ENCODE data around the gene PPP2R1B.

DNA sequence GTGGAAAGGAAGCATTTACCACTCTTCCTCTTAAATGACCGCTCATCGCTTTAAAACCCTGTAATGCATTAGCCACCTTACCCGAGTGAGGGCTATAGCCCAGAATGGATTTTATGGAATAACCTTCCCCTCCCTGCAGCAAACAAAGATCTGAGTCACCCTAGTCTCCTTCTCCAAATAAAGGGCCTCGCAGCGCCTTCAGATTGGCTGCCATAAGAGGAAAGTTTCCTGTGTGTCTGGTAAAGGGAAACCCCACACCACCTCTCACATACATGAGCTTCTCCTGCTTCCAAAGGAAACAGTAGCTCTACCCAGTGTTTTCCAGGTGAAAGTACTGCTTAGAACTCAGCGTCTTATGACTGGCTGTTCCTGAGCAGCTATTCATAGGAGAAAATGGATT lies 47.8 kb downstream of the PPP2R1B start:
- no peak for TF ChIP-seq ZSCAN20 (CRISPR knock-in tag; IDR thresholded peaks at IDR 0.05)
- TF ChIP-seq, protein P1, sequence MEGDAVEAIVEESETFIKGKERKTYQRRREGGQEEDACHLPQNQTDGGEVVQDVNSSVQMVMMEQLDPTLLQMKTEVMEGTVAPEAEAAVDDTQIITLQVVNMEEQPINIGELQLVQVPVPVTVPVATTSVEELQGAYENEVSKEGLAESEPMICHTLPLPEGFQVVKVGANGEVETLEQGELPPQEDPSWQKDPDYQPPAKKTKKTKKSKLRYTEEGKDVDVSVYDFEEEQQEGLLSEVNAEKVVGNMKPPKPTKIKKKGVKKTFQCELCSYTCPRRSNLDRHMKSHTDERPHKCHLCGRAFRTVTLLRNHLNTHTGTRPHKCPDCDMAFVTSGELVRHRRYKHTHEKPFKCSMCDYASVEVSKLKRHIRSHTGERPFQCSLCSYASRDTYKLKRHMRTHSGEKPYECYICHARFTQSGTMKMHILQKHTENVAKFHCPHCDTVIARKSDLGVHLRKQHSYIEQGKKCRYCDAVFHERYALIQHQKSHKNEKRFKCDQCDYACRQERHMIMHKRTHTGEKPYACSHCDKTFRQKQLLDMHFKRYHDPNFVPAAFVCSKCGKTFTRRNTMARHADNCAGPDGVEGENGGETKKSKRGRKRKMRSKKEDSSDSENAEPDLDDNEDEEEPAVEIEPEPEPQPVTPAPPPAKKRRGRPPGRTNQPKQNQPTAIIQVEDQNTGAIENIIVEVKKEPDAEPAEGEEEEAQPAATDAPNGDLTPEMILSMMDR (IDR thresholded peaks at IDR 0.05), result no peak
- no peak for TF ChIP-seq SREBF2 (IDR thresholded peaks at IDR 0.05)
- no peak for TF ChIP-seq MYC (IDR thresholded peaks at IDR 0.05; ENCODE audit: borderline replicate concordance, low read length)
- no peak for TF ChIP-seq KDM1A (IDR thresholded peaks at IDR 0.05; ENCODE audit: low read depth)
- TF ChIP-seq, protein P2, sequence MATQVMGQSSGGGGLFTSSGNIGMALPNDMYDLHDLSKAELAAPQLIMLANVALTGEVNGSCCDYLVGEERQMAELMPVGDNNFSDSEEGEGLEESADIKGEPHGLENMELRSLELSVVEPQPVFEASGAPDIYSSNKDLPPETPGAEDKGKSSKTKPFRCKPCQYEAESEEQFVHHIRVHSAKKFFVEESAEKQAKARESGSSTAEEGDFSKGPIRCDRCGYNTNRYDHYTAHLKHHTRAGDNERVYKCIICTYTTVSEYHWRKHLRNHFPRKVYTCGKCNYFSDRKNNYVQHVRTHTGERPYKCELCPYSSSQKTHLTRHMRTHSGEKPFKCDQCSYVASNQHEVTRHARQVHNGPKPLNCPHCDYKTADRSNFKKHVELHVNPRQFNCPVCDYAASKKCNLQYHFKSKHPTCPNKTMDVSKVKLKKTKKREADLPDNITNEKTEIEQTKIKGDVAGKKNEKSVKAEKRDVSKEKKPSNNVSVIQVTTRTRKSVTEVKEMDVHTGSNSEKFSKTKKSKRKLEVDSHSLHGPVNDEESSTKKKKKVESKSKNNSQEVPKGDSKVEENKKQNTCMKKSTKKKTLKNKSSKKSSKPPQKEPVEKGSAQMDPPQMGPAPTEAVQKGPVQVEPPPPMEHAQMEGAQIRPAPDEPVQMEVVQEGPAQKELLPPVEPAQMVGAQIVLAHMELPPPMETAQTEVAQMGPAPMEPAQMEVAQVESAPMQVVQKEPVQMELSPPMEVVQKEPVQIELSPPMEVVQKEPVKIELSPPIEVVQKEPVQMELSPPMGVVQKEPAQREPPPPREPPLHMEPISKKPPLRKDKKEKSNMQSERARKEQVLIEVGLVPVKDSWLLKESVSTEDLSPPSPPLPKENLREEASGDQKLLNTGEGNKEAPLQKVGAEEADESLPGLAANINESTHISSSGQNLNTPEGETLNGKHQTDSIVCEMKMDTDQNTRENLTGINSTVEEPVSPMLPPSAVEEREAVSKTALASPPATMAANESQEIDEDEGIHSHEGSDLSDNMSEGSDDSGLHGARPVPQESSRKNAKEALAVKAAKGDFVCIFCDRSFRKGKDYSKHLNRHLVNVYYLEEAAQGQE (IDR thresholded peaks at IDR 0.05), result no peak
- TF ChIP-seq POLR2AphosphoS2 (conservative IDR thresholded peaks at IDR 0.05; ENCODE audit: low read length), result no peak
- TF ChIP-seq, protein P3, sequence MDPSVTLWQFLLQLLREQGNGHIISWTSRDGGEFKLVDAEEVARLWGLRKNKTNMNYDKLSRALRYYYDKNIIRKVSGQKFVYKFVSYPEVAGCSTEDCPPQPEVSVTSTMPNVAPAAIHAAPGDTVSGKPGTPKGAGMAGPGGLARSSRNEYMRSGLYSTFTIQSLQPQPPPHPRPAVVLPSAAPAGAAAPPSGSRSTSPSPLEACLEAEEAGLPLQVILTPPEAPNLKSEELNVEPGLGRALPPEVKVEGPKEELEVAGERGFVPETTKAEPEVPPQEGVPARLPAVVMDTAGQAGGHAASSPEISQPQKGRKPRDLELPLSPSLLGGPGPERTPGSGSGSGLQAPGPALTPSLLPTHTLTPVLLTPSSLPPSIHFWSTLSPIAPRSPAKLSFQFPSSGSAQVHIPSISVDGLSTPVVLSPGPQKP (IDR thresholded peaks at IDR 0.05; ENCODE audit: low read depth, low read length), result no peak
- TF ChIP-seq, protein P4, sequence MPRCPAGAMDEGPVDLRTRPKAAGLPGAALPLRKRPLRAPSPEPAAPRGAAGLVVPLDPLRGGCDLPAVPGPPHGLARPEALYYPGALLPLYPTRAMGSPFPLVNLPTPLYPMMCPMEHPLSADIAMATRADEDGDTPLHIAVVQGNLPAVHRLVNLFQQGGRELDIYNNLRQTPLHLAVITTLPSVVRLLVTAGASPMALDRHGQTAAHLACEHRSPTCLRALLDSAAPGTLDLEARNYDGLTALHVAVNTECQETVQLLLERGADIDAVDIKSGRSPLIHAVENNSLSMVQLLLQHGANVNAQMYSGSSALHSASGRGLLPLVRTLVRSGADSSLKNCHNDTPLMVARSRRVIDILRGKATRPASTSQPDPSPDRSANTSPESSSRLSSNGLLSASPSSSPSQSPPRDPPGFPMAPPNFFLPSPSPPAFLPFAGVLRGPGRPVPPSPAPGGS (IDR thresholded peaks at IDR 0.05), result no peak
- no peak for TF ChIP-seq POLR2A (IDR thresholded peaks at IDR 0.05; ENCODE audit: low read length)
- TF ChIP-seq RFX5 (IDR thresholded peaks at IDR 0.05), result no peak
- TF ChIP-seq CBX8 (IDR thresholded peaks at IDR 0.05), result no peak
- TF ChIP-seq ZFP36 (IDR thresholded peaks at IDR 0.05; ENCODE audit: borderline replicate concordance, partially characterized antibody), result no peak

Data from A549 (cell line).